CD4-positive, alpha-beta T cell (primary cell): ENCODE data around the gene GAREM1. TPM values are rescaled to one million over a fixed set of nuclear protein-coding genes. Genes with fewer than 3 reads are reported as not detected.
"Not testable (repeated sequence)": the region's sequence is repeated elsewhere in the genome, so short reads cannot be mapped to it uniquely, and the experiment has no call there.

ENCODE experiments used
- ATAC-seq: fragments of 200-7000 bp; cut with Tn5 transposase; one replicate; pipeline ENCODE4 v1.10.0; 2022; ENCODE audit warnings: mild to moderate bottlenecking; ENCODE audit not compliant: poor library complexity
- CTCF ChIA-PET: fragments of 350-600 bp; sonication (Branson Sonifier 250); formaldehyde crosslinking; loops from one replicate; lab custom pipeline; 2021; ENCODE audit warnings: antibody characterized with exemption, inconsistent platforms; lab: Charles Lee
- POLR2A ChIA-PET: fragments of 350-600 bp; sonication (Branson Sonifier 250); formaldehyde crosslinking; loops from one replicate; lab custom pipeline; 2021; ENCODE audit warnings: antibody characterized with exemption, inconsistent platforms; lab: Charles Lee
- DNase-seq, 14 experiments: peaks; one replicate each; pipeline ENCODE4 v3.0.0-alpha.2; 2013 to 2020; ENCODE audit warnings: mixed read lengths in 2 of 14
- H3K27ac ChIP-seq, 2 donors: one replicate each; pipeline versions ENCODE4 v1.5.1 to v1.7.0; 2013; ENCODE audit warnings: low read length in 2 of 2, low read depth in 1 of 2, mild to moderate bottlenecking in 1 of 2
- H3K27me3 ChIP-seq, 2 experiments: 1 replicate in 1 of 2; 2 replicates in 1 of 2; pipeline versions ENCODE4 v1.6.1 to v1.7.0; 2013; ENCODE audit warnings: low read length in 2 of 2, control low read depth in 1 of 2, mild to moderate bottlenecking in 1 of 2, moderate library complexity in 1 of 2; ENCODE audit not compliant: insufficient read depth in 2 of 2, control insufficient read depth in 1 of 2
- H3K36me3 ChIP-seq: one replicate; pipeline ENCODE4 v1.6.1; 2013; ENCODE audit warnings: low read length, control low read depth; ENCODE audit not compliant: insufficient read depth
- H3K4me1 ChIP-seq: one replicate; pipeline ENCODE4 v1.6.1; 2013; ENCODE audit warnings: low read length, control low read depth; ENCODE audit not compliant: insufficient read depth
- H3K4me3 ChIP-seq: one replicate; pipeline ENCODE4 v1.5.1; 2013; ENCODE audit warnings: mild to moderate bottlenecking, low read length, moderate library complexity
- H3K9me3 ChIP-seq, 2 experiments: 1 replicate in 1 of 2; 2 replicates in 1 of 2; pipeline versions ENCODE4 v1.6.1 to v1.7.0; 2013; ENCODE audit warnings: low read length in 2 of 2, mild to moderate bottlenecking in 2 of 2, control low read depth in 1 of 2, moderate library complexity in 1 of 2; ENCODE audit not compliant: control insufficient read depth in 1 of 2, insufficient read depth in 1 of 2
- H3K27ac Mint-ChIP-seq: one replicate; pipeline ENCODE4 v1.8.0; 2020; ENCODE audit warnings: mixed read lengths
- H3K27me3 Mint-ChIP-seq: one replicate; pipeline ENCODE4 v1.8.0; 2021; ENCODE audit warnings: mixed read lengths
- H3K36me3 Mint-ChIP-seq: one replicate; pipeline ENCODE4 v1.8.0; 2021; ENCODE audit warnings: low read depth, mixed read lengths
- H3K4me1 Mint-ChIP-seq: one replicate; pipeline ENCODE4 v1.8.0; 2021; ENCODE audit warnings: low read depth, mixed read lengths
- H3K4me3 Mint-ChIP-seq: one replicate; pipeline ENCODE4 v1.8.0; 2020; ENCODE audit warnings: mild to moderate bottlenecking, mixed read lengths
- H3K9me3 Mint-ChIP-seq: one replicate; pipeline ENCODE4 v1.8.0; 2020; ENCODE audit warnings: mixed read lengths
- CTCF ChIP-seq: fragments of 200-600 bp; IDR thresholded peaks from one replicate; pipeline ENCODE4 v1.8.0; 2022; ENCODE audit warnings: antibody characterized with exemption, mild to moderate bottlenecking
- intact Hi-C, 2 experiments: fragments of 100-400 bp; cut with DNase I in 1 of 2; cut with micrococcal nuclease in 1 of 2; formaldehyde crosslinking; loops; one replicate each; pipeline versions ENCODE4 v1.15.1 to v1.9.0; 2023 to 2025; cut with DNase I, micrococcal nuclease
- total RNA-seq, 174 experiments: library from RNA in 2 of 174; stranded (reverse) in 2 of 174; gene quantifications; one replicate each; pipeline ENCODE4 v1.2.3 and lab custom pipeline; 2021 to 2026

GAREM1 gene
- total RNA-seq, 2 experiments from 2014 or later = 0.14 to 0.34 TPM

DNA sequence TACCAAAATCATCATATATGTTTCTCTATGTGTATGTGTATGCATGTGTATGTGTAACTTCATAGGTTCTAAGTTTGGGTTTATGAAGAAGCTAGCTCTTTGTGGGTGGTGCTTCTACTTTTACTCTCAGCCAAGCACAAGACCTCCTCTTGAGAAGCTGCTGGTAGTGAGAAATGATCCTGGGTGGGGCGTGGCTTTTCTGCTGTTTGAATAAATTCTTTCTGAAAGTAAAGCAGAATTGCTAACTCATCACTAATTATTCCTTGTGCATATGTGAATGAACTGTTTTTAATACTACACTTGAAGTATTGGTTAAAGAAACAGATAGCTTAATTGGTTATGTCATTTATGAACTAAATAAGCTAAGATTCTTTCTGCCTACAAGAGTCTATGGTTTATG is 7.6 kb upstream of the GAREM1 start:
- H3K4me3 ChIP-seq = no peak overlapping the region
- H3K36me3 ChIP-seq = no peaks in the 10 kb centered on the region
- Mint-ChIP-seq H3K36me3 (no peaks in the 10 kb centered on the region), H3K4me1 (no peaks in the 10 kb centered on the region), H3K4me3 (no peak overlapping the region), H3K27ac (no peak overlapping the region), H3K27me3 (peaks cover 36% of the 10 kb centered on the region), H3K9me3 (no peaks in the 10 kb centered on the region)
- intact Hi-C loops = loop anchor here in 1 of 2 experiments (10.0 kb wide), 2 partner anchors 194 to 324 kb away; no protein-coding TSS in a partner anchor
- peaks cover 0 to 4% of the 10 kb centered on the region in 2 experiments for H3K27me3 ChIP-seq
- POLR2A ChIA-PET = no interaction called here
- CTCF ChIA-PET = no interaction called here
- ATAC-seq (no peak), DNase-seq (no peak)
- TF ChIP-seq CTCF = no peak
- H3K9me3 ChIP-seq = no peaks in the 10 kb centered on the region
- no peak overlapping the region for H3K27ac ChIP-seq
- H3K4me1 ChIP-seq = no peaks in the 10 kb centered on the region

DNA sequence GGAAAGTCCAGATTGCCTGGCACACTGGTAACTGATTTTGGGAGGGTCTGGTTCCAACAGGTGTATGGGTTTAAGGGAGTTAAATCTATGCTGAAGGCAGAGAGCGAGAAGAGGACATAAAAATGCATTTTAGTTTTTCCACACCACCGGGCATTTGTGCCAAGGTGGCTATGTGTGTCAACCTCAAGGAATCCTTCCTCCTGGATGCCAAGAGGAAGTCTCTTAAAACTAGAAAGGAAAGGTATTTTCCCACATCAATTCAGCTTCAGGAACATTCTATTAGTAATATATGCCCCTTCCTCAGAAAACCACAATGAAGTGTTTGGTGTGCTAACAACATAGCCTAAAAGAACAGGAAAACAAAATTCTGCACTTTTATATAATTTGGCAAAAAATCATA is 5.4 kb upstream of the GAREM1 start:
- H3K4me1 Mint-ChIP-seq = peaks cover 10% of the 10 kb centered on the region
- DNase-seq (no peak), ATAC-seq (no peak)
- H3K4me3 ChIP-seq = no peak overlapping the region
- peaks cover 0 to 6% of the 10 kb centered on the region in 2 experiments for H3K9me3 ChIP-seq
- no peak overlapping the region for H3K4me3 Mint-ChIP-seq
- TF ChIP-seq CTCF = no peak
- peaks cover 34% of the 10 kb centered on the region for H3K27me3 Mint-ChIP-seq
- POLR2A ChIA-PET = no interaction called here
- H3K36me3 ChIP-seq = no peaks in the 10 kb centered on the region
- H3K27me3 ChIP-seq = peaks cover 4 to 8% of the 10 kb centered on the region in 2 experiments
- CTCF ChIA-PET = no interaction called here
- H3K9me3 Mint-ChIP-seq = no peaks in the 10 kb centered on the region
- H3K36me3 Mint-ChIP-seq = no peaks in the 10 kb centered on the region
- peaks cover 6% of the 10 kb centered on the region for H3K4me1 ChIP-seq
- no peak overlapping the region for H3K27ac Mint-ChIP-seq
- no peak overlapping the region for H3K27ac ChIP-seq
- intact Hi-C loops = loop anchor here in 1 of 2 experiments (10.0 kb wide), 2 partner anchors 191 to 321 kb away; no protein-coding TSS in a partner anchor

GRCh38 chr18:32475069-32475468 is 4.4 kb upstream of the GAREM1 start:
- ATAC-seq, H3K4me3 ChIP-seq, H3K27ac Mint-ChIP-seq, POLR2A ChIA-PET, H3K27ac ChIP-seq, H3K4me1 ChIP-seq, H3K27me3 ChIP-seq, H3K9me3 ChIP-seq, H3K36me3 ChIP-seq, DNase-seq, H3K36me3 Mint-ChIP-seq, H3K9me3 Mint-ChIP-seq, H3K4me3 Mint-ChIP-seq: not testable (repeated sequence)
- CTCF ChIA-PET = interaction anchor here (0.7 kb wide), 1 partner anchor 186 kb away, joined by 3 read pairs; no protein-coding TSS in a partner anchor
- intact Hi-C loops = loop anchor here in 1 of 2 experiments (10.0 kb wide), 2 partner anchors 190 to 320 kb away; no protein-coding TSS in a partner anchor
- peaks cover 12% of the 10 kb centered on the region for H3K4me1 Mint-ChIP-seq
- peaks cover 24% of the 10 kb centered on the region for H3K27me3 Mint-ChIP-seq

DNA sequence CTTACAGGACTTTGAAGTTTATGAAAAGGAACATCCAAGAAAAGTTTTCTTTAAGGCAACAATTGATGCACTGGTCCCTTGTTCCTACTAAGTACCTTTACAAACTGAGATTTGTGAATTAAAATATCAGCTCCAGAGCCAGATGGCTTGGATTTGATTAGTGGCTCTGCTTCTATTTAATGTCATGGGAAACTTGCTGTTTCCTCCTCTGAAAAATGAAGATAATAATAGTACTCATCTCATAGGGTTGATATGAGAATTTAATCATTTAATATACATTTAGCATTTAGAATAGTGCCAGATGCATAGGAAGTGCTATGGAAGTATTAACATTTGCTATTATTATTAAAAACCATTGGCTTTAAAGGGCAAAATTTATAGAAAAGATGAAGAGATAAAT is 2.6 kb upstream of the GAREM1 start:
- Mint-ChIP-seq H3K9me3 (no peaks in the 10 kb centered on the region), H3K27ac (no peak overlapping the region), H3K4me1 (peaks cover 26% of the 10 kb centered on the region), H3K36me3 (no peaks in the 10 kb centered on the region), H3K27me3 (peaks cover 27% of the 10 kb centered on the region), H3K4me3 (no peak overlapping the region)
- H3K27me3 ChIP-seq = peaks cover 9 to 22% of the 10 kb centered on the region in 2 experiments
- POLR2A ChIA-PET = no interaction called here
- CTCF ChIA-PET = no interaction called here
- no peak for ATAC-seq
- no peak for DNase-seq
- H3K9me3 ChIP-seq = peaks cover 0 to 6% of the 10 kb centered on the region in 2 experiments
- H3K36me3 ChIP-seq = no peaks in the 10 kb centered on the region
- no peak overlapping the region for H3K4me3 ChIP-seq
- intact Hi-C loops = loop anchor here in 1 of 2 experiments (10.0 kb wide), 2 partner anchors 189 to 319 kb away; no protein-coding TSS in a partner anchor
- peaks cover 21% of the 10 kb centered on the region for H3K4me1 ChIP-seq
- no peak for TF ChIP-seq CTCF
- H3K27ac ChIP-seq = no peak overlapping the region
